Right lobe of liver (tissue), 6 donors: ENCODE data around the gene MYCT1. TPM values are rescaled to one million over a fixed set of nuclear protein-coding genes. Genes with fewer than 3 reads are reported as not detected.

Experiments used
- ATAC-seq, 4 donors: fragments of 200-7000 bp; cut with Tn5 transposase; one replicate each; pipeline ENCODE4 v1.9.1; 2020; ENCODE audit warnings: mild to moderate bottlenecking in 4 of 4, moderate library complexity in 4 of 4
- DNase-seq, 3 donors: peaks; one replicate each; pipeline ENCODE4 v3.0.0-alpha.2; 2020
- H3K27ac ChIP-seq, 3 donors: fragments of 200-600 bp; one replicate each; pipeline ENCODE4 v1.8.0; 2022
- H3K27me3 ChIP-seq, 2 donors: fragments of 200-600 bp; one replicate each; pipeline ENCODE4 v1.8.0; 2022
- H3K36me3 ChIP-seq, 4 donors: fragments of 200-600 bp; sonication (generic) in 1 of 4; one replicate each; pipeline versions ENCODE4 v1.5.1 to v1.8.0; 2017 to 2022; ENCODE audit warnings: control low read depth in 1 of 4
- H3K4me1 ChIP-seq, 4 donors: fragments of 200-600 bp; sonication (generic) in 1 of 4; one replicate each; pipeline versions ENCODE4 v1.5.1 to v1.8.0; 2017 to 2022; ENCODE audit warnings: control low read depth in 1 of 4
- H3K4me3 ChIP-seq, 3 donors: fragments of 200-600 bp; one replicate each; pipeline ENCODE4 v1.8.0; 2022
- H3K9me3 ChIP-seq, 4 donors: fragments of 200-600 bp; sonication (generic) in 1 of 4; one replicate each; pipeline versions ENCODE4 v1.5.1 to v1.8.0; 2017 to 2022; ENCODE audit warnings: control low read depth in 1 of 4
- POLR2A ChIP-seq: fragments of 450-650 bp; IDR thresholded peaks from one replicate; pipeline ENCODE4 v1.6.1; 2017; ENCODE audit warnings: antibody characterized with exemption, mild to moderate bottlenecking
- WGBS: methylation state at CpG from one replicate; pipeline ENCODE4 v1.1.6; 2018; ENCODE audit warnings: low coverage, low lambda C conversion rate; ENCODE audit not compliant: insufficient coverage; ENCODE audit errors: missing lambda C conversion rate; 5-methylcytosine and 5-hydroxymethylcytosine counted together
- intact Hi-C, 2 donors: fragments of 100-400 bp; cut with DNase I; formaldehyde crosslinking; loops; one replicate each; pipeline versions ENCODE4 v1.11.2 to v1.14.1; 2022
- total RNA-seq, 6 experiments: library from RNA; depleted of rRNA in 2 of 6; stranded (reverse); fragments of >200 nt in 2 of 6; fragmentation: NEBNext Ultra II Directional in 3 of 6; extraction: Animal tissue kit (Norgen Biotek cat#: 25700) in 3 of 6; gene quantifications; one replicate each; pipeline versions ENCODE4 v1.1.0 to v1.2.4, GENCODE V29; 2016 to 2023
- TF ChIP-seq, protein P1 (sequence below), 4 donors: fragments of 200-600 bp in 3 of 4; fragments of 450-650 bp in 1 of 4; IDR thresholded peaks; one replicate each; pipeline versions ENCODE4 v1.5.1 to v1.8.0; 2016 to 2022; ENCODE audit warnings: antibody characterized with exemption in 4 of 4, mild to moderate bottlenecking in 2 of 4
- donor health status: DM: no; HTN: yes; CAD: no.
- donor health status: DM: no; HTN: no; CAD: no.
- donor health status: DM: no; HTN: no; CAD: no.
- donor health status: DM: no; HTN: yes; CAD: no.
- donor health status: DM: no; HTN: yes; CAD: no.

Gene MYCT1
- total RNA-seq, 6 experiments from 2014 or later, result 2.3 to 6.6 (median 4.7) TPM

DNA sequence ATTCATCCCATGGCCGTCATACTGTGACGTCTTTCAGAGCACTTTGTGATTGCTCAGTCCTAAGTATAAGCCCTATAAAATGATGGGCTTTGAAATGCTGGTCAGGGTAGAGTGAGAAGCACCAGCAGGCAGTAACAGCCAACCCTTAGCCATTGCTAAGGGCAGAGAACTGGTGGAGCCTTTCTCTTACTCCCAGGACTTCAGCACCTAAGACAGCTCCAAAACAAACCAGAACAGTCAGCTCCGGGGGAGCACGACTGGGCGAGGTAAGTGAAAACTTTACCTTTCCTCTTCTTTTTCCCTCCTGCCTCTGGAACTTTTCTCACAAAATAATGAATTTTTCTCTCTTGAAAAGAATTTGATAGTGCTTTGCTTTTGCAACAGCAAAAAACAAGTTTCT lies 53.0 kb downstream of the MYCT1 start, which contains the start of gene VIP:
TSS of gene VIP (plus strand) at position 104 of the 400 bp plus-strand sequence. CDS start 1,381 bp downstream, outside the sequence.
- TF ChIP-seq, protein P1, sequence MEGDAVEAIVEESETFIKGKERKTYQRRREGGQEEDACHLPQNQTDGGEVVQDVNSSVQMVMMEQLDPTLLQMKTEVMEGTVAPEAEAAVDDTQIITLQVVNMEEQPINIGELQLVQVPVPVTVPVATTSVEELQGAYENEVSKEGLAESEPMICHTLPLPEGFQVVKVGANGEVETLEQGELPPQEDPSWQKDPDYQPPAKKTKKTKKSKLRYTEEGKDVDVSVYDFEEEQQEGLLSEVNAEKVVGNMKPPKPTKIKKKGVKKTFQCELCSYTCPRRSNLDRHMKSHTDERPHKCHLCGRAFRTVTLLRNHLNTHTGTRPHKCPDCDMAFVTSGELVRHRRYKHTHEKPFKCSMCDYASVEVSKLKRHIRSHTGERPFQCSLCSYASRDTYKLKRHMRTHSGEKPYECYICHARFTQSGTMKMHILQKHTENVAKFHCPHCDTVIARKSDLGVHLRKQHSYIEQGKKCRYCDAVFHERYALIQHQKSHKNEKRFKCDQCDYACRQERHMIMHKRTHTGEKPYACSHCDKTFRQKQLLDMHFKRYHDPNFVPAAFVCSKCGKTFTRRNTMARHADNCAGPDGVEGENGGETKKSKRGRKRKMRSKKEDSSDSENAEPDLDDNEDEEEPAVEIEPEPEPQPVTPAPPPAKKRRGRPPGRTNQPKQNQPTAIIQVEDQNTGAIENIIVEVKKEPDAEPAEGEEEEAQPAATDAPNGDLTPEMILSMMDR (IDR thresholded peaks at IDR 0.05), result no peak
- H3K27ac ChIP-seq, result no peak within 1 kb of the TSS
- intact Hi-C loops, result no loop called here
- no peak for DNase-seq
- no peaks in the 10 kb centered on the region for H3K36me3 ChIP-seq
- 7% methylated on average over 5 of the region's 5 CpGs for WGBS
- H3K4me3 ChIP-seq, result no peak within 1 kb of the TSS
- peak in 2 of 4 donors; percentile 49 to 52 for ATAC-seq
- no peaks in the 10 kb centered on the region for H3K27me3 ChIP-seq
- no peaks in the 10 kb centered on the region for H3K9me3 ChIP-seq
- H3K4me1 ChIP-seq, result no peaks in the 10 kb centered on the region

DNA sequence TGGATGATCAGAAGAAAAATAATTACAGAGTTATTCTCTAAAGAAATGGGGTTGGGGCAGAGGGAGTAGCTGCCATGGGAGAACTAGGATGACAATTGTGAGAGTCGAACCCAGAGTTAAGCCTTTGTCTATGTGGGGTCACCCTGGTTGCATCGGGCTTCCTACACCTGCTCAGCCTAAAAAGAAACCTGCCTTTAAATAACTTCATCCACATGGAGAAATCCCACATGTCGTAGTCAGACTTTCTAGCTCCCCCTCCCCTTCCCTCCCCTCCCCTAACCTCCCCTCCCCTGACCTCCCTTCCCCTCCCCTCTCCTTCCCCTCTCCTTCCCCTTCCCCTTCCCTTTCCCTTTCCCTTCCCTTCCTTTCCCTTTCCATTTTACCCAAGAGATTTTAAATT lies 67.6 kb downstream of the MYCT1 start:
- Histone ChIP-seq H3K9me3 (no peaks in the 10 kb centered on the region), H3K4me3 (no peak overlapping the region), H3K27ac (no peak overlapping the region), H3K36me3 (no peaks in the 10 kb centered on the region), H3K27me3 (no peaks in the 10 kb centered on the region), H3K4me1 (no peaks in the 10 kb centered on the region)
- DNase-seq (no peak), ATAC-seq (no peak)
- intact Hi-C loops, result no loop called here
- TF ChIP-seq, protein P1 (IDR thresholded peaks at IDR 0.05), result no peak
- no peak for TF ChIP-seq POLR2A
- WGBS, result 49% methylated on average over 3 of the region's 3 CpGs

DNA sequence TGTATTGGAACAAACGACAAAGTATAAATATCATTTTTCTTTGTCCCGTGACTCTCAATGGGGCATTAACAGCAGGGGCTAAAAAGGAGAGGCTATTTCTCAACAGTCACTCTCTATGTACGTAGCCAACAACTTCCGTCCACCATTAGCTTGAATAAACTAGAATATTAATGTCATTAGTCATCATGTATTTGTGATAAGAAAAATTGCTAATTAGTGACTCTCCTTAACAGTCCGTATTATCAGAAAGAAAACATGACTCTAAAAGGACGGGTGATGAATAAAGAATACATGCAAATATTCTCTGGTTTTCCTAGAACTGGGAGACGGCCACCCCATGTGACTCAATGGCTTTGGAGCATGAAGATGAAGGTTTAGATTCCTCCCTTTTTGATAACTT lies 71.5 kb downstream of the MYCT1 start:
- TF ChIP-seq, protein P1 (IDR thresholded peaks at IDR 0.05), result no peak
- no peak for TF ChIP-seq POLR2A
- H3K4me3 ChIP-seq, result no peak overlapping the region
- 52% methylated on average over 7 of the region's 7 CpGs for WGBS
- H3K4me1 ChIP-seq, result no peaks in the 10 kb centered on the region
- H3K36me3 ChIP-seq, result no peaks in the 10 kb centered on the region
- no peaks in the 10 kb centered on the region for H3K9me3 ChIP-seq
- no peak for ATAC-seq
- H3K27ac ChIP-seq, result no peak overlapping the region
- intact Hi-C loops, result no loop called here
- no peak for DNase-seq
- no peaks in the 10 kb centered on the region for H3K27me3 ChIP-seq

DNA sequence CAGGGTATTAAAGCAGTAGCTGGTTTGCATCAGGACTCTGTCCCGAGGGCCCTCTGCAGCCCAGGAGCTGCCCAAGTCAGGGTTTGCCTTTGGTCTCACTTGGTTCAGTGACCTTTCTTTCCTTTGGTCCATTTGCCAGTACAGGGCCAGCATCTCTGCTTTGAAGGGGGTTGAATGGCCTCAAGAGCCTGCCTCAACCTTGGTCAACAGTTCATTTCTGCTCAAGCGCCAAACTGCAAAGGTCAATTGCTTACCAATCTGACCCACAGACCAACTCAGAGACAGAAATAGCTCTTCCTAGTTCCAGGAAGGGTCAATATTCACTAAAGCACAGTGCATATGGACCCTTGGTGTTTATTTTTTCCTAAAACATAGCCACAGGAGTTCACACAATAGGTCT lies 72.3 kb downstream of the MYCT1 start:
- Histone ChIP-seq H3K4me3 (no peak overlapping the region), H3K36me3 (no peaks in the 10 kb centered on the region), H3K27ac (no peak overlapping the region), H3K4me1 (no peaks in the 10 kb centered on the region), H3K27me3 (no peaks in the 10 kb centered on the region), H3K9me3 (no peaks in the 10 kb centered on the region)
- intact Hi-C loops, result no loop called here
- DNase-seq (no peak), ATAC-seq (peak in 2 of 4 donors; percentile 43 to 90)
- WGBS, result 29% methylated on average over 1 of the region's 2 CpGs
- TF ChIP-seq, protein P1 (IDR thresholded peaks at IDR 0.05), result no peak
- no peak for TF ChIP-seq POLR2A
